HG02588 (cell line): ENCODE results near the gene PLD2.
"Not testable (repeated sequence)": the region's sequence is repeated elsewhere in the genome, so short reads cannot be mapped to it uniquely, and the experiment has no call there.

ENCODE experiments used
- ATAC-seq: cut with Tn5 transposase; IDR thresholded peaks from one replicate; pipeline ENCODE4 v1.9.1; 2021; ENCODE audit warnings: mild to moderate bottlenecking, moderate library complexity; ENCODE audit not compliant: unreplicated experiment

The PLD2 gene

DNA sequence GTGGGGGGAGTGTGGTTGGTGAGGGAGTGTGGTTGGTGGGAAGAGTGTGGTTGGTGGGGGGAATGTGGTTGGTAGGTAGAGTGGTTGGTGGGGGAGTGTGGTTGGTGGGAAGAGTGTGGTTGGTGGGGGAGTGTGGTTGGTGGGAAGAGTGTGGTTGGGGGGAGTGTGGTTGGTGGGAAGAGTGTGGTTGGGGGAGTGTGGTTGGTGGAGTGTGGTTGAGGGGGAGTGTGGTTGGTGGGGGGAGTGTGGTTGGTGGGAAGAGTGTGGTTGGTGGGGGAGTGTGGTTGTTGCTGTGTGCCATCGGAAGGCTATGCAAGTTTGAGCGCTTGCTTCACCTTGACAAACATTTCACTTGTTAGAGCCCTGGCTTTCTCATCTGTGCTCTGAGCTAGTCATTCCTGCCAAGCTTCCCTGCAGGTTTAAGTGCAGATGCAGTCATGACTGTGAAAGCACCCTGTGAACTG, 46.3 kb downstream of the PLD2 start:
- no peak for ATAC-seq

DNA sequence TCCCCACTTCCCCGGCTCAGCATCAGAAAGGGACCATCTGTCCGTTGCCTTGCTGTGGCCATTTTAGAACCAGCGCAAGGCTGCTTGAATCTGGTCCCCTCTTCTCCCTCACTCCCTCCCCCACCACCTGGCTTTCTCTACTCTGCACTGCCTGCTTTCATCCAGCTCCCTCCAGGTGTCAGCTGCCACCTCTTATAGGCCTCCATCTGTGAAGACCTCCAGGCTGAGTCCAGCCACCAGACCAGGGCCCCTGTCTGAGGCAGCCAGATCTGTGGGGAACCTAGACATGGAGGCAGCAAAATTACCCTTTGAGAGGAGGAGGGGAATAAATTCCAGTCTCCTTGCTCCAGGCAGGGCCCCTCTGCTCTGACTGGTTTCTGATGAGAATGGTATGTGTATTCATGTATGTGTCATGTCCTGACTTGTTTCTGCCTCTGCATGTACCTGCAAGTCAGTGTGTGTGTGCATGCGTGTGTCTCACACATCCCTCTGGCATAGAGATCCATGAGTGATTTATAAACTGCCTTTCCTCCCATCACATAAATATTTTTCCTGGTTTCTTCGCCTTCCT, 47.2 kb downstream of the PLD2 start:
- ATAC-seq, result no peak

DNA sequence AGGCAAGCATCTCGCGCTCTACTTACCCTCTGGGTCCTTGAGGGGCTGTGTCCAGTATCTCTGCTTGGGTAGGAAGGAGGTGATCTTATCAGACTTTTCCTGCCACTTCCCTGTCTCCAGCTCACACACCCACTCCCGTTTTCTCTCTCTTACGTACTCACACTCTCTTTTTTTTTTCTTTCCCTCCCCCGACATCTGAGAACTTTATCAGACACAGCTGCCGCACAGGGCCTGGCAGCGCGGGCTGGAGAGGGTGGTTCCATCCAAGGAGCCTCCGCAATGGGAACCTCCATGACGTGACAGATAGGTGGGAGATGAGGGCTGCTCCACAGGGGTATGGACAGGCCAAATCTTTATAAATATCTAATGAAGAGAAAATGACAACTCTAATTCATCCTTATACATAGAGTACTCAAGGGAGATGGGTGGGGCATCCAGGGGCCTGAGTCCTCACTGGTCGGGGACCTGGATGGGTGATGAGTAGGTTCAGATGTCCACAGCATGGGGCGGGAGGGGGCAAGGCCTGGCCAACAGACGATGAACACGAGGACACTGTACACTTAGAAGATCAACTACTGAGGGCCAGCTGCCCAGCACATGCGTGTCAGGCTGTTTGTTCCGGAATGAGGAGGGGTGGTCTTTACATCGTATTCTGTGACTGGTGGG, 49.5 kb downstream of the PLD2 start:
- no peak for ATAC-seq

DNA sequence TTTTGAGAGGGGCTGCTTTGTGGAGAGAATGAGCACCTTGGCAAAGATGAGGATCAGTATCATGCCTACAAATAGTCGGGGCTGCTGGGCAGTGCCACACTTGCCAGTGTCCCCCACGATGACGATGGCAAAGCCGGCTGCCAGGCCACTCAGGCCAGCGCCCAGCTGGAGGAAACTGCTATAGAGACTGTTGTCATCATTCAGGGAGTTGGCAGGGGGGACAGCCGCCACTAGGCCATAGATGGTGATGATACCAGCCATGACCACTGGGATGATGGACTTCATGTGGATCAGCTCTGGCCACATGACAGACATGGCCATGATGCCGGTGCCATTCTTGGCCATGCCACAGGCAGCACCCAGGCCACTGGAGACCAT, 50.0 kb downstream of the PLD2 start:
- no peak for ATAC-seq

DNA sequence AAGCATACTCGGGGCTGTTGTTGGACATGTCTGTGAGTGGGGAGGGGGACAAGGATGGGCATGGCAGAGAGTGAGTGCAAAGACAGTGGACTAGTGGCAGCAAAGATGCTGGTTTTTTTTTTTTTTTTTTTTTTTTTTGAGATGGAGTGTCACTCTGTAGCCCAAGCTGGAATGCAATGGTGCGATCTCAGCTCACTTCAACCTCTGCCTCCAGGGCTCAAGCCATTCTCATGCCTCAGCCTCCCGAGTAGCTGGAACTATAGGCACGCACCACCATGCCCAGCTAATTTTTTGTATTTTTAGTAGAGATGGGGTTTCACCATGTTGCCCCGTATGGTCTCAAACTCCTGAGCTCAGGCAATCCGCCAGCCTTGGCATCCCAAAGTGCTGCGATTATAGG, 50.4 kb downstream of the PLD2 start:
- ATAC-seq, result not testable (repeated sequence)

DNA sequence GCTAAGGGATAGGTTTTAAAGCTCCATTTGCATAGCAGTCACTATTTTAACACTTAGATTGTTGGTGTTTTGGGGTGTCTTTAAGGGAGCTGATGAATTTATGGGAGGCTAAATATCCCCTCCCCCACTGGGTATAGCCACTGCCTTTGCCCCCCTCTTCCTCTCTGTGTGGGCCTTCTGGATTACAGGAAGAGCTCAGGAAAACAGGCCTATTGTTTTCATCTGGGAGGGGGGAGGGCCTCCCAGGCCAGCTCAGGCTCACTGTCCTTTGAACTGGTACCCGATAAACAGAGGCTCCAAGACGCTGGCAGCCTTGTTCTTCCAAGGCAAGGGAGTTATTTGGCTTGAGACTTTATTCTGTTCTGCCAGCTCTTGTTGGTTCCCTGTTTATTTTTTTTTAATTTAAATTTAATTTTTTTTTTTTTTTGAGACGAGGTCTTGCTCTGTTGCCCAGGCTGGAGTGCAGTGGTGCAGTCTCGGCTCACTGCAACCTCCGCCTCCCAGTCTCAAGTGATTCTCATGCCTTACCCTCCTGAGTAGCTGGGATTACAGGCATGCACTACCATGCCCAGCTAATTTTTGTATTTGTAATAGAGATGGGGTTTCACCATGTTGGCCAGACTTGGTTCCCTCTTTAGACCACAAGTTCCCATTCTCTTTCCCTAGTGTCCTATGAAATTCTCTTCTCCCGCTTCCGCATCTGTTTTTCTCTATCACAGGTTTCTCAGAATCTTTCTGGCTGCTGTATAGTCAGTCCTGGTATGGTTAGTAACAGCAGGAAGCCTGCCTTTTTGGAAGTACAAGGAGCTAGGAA, 51.3 kb downstream of the PLD2 start:
- ATAC-seq, result no peak

DNA sequence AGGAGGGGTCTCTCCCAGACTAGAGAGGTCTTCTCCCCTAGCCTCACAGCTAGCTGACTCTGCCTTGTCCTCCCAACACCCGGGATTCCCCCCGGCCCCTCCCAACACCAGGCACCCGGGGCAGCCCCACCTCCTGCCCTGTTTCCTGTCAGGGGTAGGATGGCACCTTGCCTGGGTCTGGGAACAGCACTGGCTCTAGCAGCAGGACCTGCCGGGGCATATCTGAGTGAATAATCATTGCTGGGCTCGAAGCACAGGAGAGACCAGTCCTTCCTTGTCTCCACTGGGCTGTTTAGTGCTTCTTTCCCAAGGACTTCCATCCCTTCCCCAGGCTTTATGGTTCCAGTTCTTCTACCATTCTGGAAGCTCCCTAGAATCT, 51.9 kb downstream of the PLD2 start:
- ATAC-seq, result no peak

DNA sequence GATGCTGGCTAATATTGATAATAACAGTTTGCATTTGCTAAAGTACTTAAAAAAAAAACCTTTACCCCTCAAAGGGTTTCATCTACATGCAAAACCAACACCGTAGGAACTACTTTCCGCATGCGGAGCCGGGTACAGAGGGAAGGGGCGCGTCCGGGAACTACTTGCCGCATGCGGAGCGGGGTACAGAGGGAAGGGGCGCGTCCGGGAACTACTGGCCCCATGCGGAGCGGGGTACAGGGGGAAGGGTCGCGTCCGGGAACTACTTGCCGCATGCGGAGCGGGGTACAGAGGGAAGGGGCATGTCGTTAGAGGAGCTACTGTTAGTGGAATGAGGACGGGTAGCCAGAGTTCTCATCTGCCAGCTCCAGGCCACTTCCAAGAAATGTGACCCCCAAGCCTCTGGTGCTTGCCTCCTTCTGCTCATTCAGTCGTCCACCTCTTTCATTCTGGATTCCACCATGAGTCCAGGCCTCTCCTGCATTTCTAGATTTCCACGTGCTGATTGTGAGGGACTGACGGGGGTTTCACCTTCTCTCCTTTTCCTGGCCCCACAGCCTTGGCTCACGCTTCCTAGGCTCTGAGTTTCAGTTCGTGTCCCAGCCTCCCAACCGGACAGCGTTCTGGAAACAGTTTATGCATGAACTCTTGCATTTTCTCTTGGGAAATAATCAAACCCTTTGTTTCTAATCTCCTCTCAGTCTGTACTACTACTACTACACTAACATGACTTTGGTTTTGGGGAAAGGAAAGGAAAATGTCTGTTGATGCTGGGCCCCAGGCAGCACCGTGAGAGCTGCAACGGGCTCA, 53.1 kb downstream of the PLD2 start:
- no peak for ATAC-seq

DNA sequence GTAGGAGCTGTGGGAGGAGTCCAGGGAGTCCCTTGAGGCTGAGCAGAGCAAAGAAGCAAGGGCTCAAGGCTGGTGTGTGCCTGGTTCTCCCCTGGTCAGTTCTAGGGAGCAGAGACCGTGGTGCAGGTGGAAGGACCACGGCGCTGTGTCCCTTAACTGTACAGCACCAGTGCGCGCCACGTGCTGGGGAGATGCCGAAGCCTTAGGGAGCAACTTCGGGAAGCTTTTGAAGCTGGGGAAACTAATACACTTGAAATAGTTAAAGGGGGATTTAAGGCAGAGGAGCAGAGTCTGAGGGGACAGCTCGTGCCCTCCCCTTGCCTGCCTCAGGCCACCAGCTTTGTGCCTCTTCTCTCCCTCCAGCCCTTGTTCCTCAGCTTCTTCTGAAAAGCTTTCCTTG, 53.7 kb downstream of the PLD2 start:
- no peak for ATAC-seq

DNA sequence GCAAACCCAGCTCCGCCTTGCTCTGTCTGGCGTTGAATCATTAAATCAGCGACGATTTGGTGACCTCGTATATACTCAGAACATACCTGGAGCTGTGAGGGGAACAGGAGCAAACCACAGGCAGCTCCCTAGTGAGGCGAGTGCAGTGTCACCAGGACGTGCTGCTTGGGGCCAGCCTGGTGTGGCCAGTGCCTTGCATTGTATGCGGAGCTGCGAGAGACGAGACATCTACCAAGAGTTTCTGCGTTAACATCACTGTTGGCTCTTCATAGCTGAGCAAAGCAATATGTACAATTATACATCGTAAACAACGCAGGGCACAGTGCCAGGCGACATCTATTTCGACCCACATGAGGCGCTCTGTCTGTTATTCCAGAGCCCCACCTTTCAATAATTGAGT, 54.1 kb downstream of the PLD2 start:
- ATAC-seq, result no peak

DNA sequence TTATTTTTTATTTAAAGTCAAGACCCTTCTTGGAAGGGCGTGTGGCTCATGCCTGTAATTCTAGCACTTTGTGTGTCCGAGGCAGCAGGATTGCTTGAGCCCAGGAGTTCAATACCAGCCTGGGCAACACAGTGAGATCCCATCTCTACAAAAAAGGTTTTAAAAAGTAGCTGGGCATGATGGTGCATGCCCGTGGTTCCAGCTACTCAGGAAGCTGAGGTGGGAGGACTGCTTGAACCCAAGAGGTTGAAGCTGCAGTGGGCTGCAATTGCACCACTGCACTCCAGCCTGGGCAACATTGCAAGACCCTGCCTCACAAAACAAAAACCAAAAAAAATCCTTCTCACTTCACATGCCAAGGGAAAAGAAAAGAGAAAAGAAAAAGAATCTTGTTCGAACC, 55.8 kb downstream of the PLD2 start:
- ATAC-seq, result no peak

DNA sequence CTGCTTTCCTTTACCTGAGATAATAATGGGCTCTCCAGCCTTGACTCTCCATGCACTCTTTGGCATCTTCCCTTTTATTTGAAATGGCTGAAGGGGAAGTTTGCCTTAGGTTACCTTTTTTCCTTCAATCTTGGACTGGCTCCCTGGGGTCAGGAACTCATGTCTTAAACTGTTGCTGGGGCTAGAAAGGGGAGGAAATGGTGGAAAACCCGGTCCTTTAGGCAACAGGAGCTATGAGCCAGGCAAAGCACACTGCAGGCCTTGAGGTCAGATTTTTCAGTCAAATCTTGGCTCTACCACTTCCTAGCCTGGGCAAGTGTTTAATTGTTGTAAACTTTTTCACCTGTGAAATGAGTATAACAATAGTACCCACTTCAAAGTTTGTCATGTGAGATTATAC, 56.4 kb downstream of the PLD2 start:
- ATAC-seq, result no peak

DNA sequence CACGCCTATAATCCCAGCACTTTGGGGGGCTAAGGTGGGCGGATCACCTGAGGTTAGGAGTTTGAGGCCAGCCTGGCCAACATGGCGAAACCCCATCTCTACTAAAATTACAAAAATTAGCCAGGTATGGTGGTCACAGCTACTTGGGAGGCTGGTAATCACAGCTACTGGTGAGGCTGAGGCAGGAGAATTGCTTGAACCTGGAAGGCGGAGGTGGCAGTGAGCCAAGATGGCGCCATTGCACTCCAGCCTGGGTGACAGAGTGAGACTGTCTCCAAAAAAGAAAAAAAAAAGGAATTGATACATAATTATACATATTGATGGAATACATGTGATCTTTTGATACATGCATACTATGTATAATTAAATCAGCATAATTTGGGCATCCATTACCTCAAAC, 60.6 kb downstream of the PLD2 start:
- ATAC-seq, result not testable (repeated sequence)

DNA sequence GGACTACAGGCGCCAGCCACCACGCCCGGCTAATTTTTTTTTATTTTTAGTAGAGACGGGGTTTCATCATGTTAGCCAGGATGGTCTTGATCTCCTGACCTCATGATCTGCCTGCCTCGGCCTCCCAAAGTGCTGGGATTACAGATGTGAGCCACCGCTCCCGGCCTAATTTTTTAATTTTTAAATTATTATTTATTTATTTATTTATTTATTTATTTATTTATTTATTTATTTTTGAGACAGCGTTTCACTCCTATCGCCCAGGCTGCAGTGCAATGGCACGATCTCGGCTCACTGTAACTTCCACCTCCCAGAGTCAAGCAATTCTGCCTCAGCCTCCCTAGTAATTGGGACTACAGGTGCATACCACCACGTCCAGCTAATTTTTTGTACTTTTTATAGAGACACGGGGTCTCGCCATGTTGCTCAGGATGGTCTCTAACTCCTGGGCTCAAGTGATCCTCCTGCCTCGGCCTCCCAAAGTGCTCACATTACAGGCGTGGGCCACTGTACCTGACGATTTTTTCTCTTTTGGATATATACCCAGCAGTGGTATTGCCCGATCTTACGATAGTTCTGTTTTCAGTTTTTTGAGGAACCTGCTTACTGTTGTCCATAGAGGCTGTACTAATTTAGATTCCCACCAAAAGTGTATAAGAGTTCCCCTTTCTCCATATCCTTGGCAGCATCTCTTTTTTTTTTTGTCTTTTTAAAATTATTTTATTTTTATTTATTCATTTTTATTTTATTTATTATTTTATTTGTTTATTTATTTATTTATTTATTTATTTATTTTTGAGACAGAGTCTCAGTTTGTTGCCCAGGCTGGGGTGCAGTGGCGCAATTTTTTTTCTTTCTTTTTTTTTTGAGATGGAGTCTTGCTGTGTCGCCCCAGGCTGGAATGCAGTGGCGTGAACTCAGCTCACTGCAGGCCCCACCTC, 62.4 kb downstream of the PLD2 start:
- ATAC-seq, result not testable (repeated sequence)

DNA sequence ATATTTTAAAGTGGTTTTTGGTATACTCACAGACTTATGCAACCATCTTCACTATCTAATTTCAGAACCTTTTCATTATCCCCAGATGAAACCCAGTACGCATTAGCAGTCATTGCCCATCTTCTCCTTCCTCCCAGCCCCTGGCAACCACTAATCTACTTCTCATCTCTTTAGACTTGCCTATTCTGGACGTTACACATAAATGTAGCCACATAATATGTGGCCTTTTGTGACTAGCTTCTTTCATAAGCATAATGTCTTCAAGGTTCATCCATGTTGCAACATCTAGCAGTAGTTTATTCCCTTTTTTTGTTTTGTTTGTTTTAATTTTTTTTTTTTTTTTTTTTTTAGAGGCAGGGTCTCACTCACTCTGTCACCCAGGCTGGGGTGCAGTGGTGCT, 63.9 kb downstream of the PLD2 start:
- ATAC-seq, result no peak

DNA sequence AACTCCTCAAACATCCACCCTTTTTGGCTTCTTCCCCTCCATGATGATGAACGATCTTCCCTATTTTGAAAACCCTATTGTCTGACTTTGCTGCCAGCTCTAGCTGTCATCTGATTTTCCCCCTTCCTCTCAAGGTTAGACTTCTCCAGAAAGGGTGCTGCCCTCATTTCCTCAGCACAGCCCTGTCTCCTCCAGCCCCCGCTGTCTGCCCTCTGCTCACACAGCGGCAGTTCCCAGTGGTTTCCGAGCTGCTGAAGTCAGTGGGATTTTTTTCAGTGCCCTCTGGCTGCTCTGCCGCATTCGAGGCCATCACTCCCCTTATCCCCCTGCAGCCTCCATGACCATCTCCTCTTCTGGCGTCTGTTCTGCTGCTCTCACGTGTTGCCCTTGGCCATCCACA, 65.8 kb downstream of the PLD2 start:
- no peak for ATAC-seq
